HepG2 (cell line): ENCODE results near the gene TMCC1. TPM values are rescaled to one million over a fixed set of nuclear protein-coding genes. Genes with fewer than 3 reads are reported as not detected.

ENCODE experiments used
- CREB3 ChIP-seq: sonication (generic); formaldehyde crosslinking; IDR thresholded peaks from 2 replicates; pipeline ENCODE4 v1.5.0; 2020; ENCODE audit warnings: missing genetic modification reagents
- FOXJ3 ChIP-seq: sonication (generic); formaldehyde crosslinking; IDR thresholded peaks from 2 replicates; pipeline ENCODE4 v1.4.0; 2020; ENCODE audit warnings: missing genetic modification reagents, mild to moderate bottlenecking, borderline replicate concordance
- MTF2 ChIP-seq: sonication (generic); formaldehyde crosslinking; IDR thresholded peaks from 2 replicates; pipeline ENCODE4 v1.5.0; 2020; ENCODE audit warnings: missing genetic modification reagents, borderline replicate concordance
- NFAT5 ChIP-seq: sonication (generic); formaldehyde crosslinking; IDR thresholded peaks from 2 replicates; pipeline ENCODE4 v1.4.0; 2020; ENCODE audit warnings: missing genetic modification reagents
- SMAD3 ChIP-seq: sonication (generic); formaldehyde crosslinking; IDR thresholded peaks from 2 replicates; pipeline ENCODE4 v1.4.0; 2020; ENCODE audit warnings: missing genetic modification reagents
- SYNCRIP ChIP-seq: fragments of 200-400 bp; formaldehyde crosslinking; IDR thresholded peaks from 2 replicates; pipeline ENCODE4 v1.6.1; 2018; ENCODE audit warnings: mild to moderate bottlenecking, low read depth, low read length; ENCODE audit not compliant: insufficient read depth
- TBX3 ChIP-seq: fragments of 450-650 bp; IDR thresholded peaks from 2 replicates; pipeline ENCODE4 v1.6.1; 2017; ENCODE audit warnings: antibody characterized with exemption, mild to moderate bottlenecking, inconsistent platforms, borderline replicate concordance
- ZFP62 ChIP-seq: sonication (generic); formaldehyde crosslinking; IDR thresholded peaks from 2 replicates; pipeline ENCODE4 v1.4.0; 2020; ENCODE audit warnings: missing genetic modification reagents
- ZNF619 ChIP-seq: sonication (generic); formaldehyde crosslinking; IDR thresholded peaks from 2 replicates; pipeline ENCODE4 v1.4.0; 2020; ENCODE audit warnings: mild to moderate bottlenecking, missing genetic modification reagents
- ZNF678 ChIP-seq: sonication (generic); formaldehyde crosslinking; IDR thresholded peaks from 2 replicates; pipeline ENCODE4 v1.4.0; 2020; ENCODE audit warnings: mild to moderate bottlenecking, missing genetic modification reagents
- ZNF709 ChIP-seq: sonication (generic); formaldehyde crosslinking; IDR thresholded peaks from 2 replicates; pipeline ENCODE4 v1.5.0; 2020; ENCODE audit warnings: mild to moderate bottlenecking, missing genetic modification reagents
- polyA plus RNA-seq, 8 experiments: library from polyadenylated mRNA; depleted of rRNA in 3 of 8; stranded (reverse) in 7 of 8; unstranded in 1 of 8; fragments of >200 nt; fragmentation: Illumina TruSeq in 4 of 8; extraction: Trizol in 4 of 8; gene quantifications; 2 replicates each; pipeline versions ENCODE4 v1.2.1 to v1.2.3, GENCODE V29; 2011 to 2016; ENCODE audit warnings: low read depth in 4 of 8, missing spikeins in 1 of 8, mixed read lengths in 1 of 8; ENCODE audit not compliant: insufficient read depth in 1 of 8
- total RNA-seq, 5 experiments: library from RNA; depleted of rRNA; stranded (reverse); fragments of >200 nt; fragmentation: Illumina TruSeq; extraction: Trizol; gene quantifications; 2 replicates each; pipeline ENCODE4 v1.2.3, GENCODE V29; 2016; ENCODE audit warnings: low read depth in 1 of 5
- TF ChIP-seq, protein P1 (sequence below): IDR thresholded peaks from 2 replicates; pipeline ENCODE4 v1.6.1; 2016
- TF ChIP-seq, protein P2 (sequence below): sonication (generic); formaldehyde crosslinking; IDR thresholded peaks from 2 replicates; pipeline ENCODE4 v1.5.0; 2020; ENCODE audit warnings: mild to moderate bottlenecking, missing genetic modification reagents, borderline replicate concordance

The TMCC1 gene
- total and polyA plus RNA-seq, 2 of the 13 experiments (the other 11 are each of a cell fraction or from before 2014, with no cell fraction given): 12.1 to 264 TPM

GRCh38 chr3:129892857-129893580, 492 bp downstream of the TMCC1 start (continued):
- TF ChIP-seq, protein P1, sequence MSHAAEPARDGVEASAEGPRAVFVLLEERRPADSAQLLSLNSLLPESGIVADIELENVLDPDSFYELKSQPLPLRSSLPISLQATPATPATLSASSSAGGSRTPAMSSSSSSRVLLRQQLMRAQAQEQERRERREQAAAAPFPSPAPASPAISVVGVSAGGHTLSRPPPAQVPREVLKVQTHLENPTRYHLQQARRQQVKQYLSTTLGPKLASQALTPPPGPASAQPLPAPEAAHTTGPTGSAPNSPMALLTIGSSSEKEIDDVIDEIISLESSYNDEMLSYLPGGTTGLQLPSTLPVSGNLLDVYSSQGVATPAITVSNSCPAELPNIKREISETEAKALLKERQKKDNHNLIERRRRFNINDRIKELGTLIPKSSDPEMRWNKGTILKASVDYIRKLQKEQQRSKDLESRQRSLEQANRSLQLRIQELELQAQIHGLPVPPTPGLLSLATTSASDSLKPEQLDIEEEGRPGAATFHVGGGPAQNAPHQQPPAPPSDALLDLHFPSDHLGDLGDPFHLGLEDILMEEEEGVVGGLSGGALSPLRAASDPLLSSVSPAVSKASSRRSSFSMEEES (CRISPR knock-in tag): no peak
- TF ChIP-seq ZNF678 (CRISPR knock-in tag): no peak
- no peak for TF ChIP-seq TBX3
- no peak for TF ChIP-seq FOXJ3
- TF ChIP-seq SMAD3: no peak
- no peak for TF ChIP-seq ZNF619 (CRISPR knock-in tag)
- no peak for TF ChIP-seq ZFP62 (CRISPR knock-in tag)
- no peak for TF ChIP-seq SYNCRIP
- TF ChIP-seq MTF2: no peak
- TF ChIP-seq NFAT5 (CRISPR knock-in tag): no peak
- TF ChIP-seq CREB3 (CRISPR knock-in tag): no peak
- no peak; the same call in none of the 2 replicates for TF ChIP-seq ZNF709 (CRISPR knock-in tag)
- TF ChIP-seq, protein P2, sequence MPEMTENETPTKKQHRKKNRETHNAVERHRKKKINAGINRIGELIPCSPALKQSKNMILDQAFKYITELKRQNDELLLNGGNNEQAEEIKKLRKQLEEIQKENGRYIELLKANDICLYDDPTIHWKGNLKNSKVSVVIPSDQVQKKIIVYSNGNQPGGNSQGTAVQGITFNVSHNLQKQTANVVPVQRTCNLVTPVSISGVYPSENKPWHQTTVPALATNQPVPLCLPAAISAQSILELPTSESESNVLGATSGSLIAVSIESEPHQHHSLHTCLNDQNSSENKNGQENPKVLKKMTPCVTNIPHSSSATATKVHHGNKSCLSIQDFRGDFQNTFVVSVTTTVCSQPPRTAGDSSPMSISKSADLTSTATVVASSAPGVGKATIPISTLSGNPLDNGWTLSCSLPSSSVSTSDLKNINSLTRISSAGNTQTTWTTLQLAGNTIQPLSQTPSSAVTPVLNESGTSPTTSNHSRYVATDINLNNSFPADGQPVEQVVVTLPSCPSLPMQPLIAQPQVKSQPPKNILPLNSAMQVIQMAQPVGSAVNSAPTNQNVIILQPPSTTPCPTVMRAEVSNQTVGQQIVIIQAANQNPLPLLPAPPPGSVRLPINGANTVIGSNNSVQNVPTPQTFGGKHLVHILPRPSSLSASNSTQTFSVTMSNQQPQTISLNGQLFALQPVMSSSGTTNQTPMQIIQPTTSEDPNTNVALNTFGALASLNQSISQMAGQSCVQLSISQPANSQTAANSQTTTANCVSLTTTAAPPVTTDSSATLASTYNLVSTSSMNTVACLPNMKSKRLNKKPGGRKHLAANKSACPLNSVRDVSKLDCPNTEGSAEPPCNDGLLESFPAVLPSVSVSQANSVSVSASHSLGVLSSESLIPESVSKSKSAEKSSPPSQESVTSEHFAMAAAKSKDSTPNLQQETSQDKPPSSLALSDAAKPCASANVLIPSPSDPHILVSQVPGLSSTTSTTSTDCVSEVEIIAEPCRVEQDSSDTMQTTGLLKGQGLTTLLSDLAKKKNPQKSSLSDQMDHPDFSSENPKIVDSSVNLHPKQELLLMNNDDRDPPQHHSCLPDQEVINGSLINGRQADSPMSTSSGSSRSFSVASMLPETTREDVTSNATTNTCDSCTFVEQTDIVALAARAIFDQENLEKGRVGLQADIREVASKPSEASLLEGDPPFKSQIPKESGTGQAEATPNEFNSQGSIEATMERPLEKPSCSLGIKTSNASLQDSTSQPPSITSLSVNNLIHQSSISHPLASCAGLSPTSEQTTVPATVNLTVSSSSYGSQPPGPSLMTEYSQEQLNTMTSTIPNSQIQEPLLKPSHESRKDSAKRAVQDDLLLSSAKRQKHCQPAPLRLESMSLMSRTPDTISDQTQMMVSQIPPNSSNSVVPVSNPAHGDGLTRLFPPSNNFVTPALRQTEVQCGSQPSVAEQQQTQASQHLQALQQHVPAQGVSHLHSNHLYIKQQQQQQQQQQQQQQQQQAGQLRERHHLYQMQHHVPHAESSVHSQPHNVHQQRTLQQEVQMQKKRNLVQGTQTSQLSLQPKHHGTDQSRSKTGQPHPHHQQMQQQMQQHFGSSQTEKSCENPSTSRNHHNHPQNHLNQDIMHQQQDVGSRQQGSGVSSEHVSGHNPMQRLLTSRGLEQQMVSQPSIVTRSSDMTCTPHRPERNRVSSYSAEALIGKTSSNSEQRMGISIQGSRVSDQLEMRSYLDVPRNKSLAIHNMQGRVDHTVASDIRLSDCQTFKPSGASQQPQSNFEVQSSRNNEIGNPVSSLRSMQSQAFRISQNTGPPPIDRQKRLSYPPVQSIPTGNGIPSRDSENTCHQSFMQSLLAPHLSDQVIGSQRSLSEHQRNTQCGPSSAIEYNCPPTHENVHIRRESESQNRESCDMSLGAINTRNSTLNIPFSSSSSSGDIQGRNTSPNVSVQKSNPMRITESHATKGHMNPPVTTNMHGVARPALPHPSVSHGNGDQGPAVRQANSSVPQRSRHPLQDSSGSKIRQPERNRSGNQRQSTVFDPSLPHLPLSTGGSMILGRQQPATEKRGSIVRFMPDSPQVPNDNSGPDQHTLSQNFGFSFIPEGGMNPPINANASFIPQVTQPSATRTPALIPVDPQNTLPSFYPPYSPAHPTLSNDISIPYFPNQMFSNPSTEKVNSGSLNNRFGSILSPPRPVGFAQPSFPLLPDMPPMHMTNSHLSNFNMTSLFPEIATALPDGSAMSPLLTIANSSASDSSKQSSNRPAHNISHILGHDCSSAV (CRISPR knock-in tag): no peak
